GM23248 (cell line): ENCODE results near the gene FSTL1.

Experiments used
- EZH2 ChIP-seq: fragments of 200-600 bp; sonication (generic); IDR thresholded peaks from 2 replicates; pipeline ENCODE4 v1.6.1; 2018; ENCODE audit warnings: antibody characterized with exemption, mild to moderate bottlenecking; ENCODE audit not compliant: insufficient read depth, poor library complexity, severe bottlenecking
- EZH2phosphoT487 ChIP-seq: fragments of 200-600 bp; sonication (generic); IDR thresholded peaks from 2 replicates; pipeline ENCODE4 v1.6.1; 2018; ENCODE audit warnings: antibody characterized with exemption, moderate library complexity, mild to moderate bottlenecking, low read depth; ENCODE audit not compliant: insufficient read depth

GRCh38 chr3:120469440-120469839 lies 18.6 kb upstream of the FSTL1 start:
- TF ChIP-seq EZH2phosphoT487, result no peak
- no peak for TF ChIP-seq EZH2
